ENCODE measurements around the gene TXNDC2.

DNA sequence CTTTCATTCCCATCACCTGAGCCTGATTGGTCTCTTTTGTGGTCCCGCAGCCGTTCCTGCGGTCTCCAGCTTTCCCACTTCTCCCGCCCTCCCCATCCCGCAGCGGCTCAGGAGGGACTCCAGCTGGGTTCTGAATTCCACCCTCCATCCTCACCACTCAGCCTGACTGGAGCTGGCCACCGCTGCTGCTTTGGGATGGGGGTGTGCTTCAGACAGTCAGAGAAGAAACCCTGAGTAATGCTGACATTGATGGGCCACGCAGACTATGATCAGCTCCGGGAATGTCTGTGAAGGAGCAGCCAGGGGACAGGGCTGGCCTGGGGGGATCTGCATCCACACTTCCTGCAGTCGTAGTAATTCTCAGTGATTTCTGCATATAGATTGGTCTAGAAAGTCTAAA is 45.9 kb upstream of the TXNDC2 start:
- TF ChIP-seq, protein P1, sequence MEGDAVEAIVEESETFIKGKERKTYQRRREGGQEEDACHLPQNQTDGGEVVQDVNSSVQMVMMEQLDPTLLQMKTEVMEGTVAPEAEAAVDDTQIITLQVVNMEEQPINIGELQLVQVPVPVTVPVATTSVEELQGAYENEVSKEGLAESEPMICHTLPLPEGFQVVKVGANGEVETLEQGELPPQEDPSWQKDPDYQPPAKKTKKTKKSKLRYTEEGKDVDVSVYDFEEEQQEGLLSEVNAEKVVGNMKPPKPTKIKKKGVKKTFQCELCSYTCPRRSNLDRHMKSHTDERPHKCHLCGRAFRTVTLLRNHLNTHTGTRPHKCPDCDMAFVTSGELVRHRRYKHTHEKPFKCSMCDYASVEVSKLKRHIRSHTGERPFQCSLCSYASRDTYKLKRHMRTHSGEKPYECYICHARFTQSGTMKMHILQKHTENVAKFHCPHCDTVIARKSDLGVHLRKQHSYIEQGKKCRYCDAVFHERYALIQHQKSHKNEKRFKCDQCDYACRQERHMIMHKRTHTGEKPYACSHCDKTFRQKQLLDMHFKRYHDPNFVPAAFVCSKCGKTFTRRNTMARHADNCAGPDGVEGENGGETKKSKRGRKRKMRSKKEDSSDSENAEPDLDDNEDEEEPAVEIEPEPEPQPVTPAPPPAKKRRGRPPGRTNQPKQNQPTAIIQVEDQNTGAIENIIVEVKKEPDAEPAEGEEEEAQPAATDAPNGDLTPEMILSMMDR (conservative IDR thresholded peaks at IDR 0.05; ENCODE audit: low read length): no peak
- TF ChIP-seq EZH2phosphoT487 (IDR thresholded peaks at IDR 0.05; ENCODE audit: borderline replicate concordance): no peak
